Endometrium (tissue), 2 donors: Measurements from ENCODE around the gene ASXL1.
"Not testable (repeated sequence)": the region's sequence is repeated elsewhere in the genome, so short reads cannot be mapped to it uniquely, and the experiment has no call there.

ENCODE experiments used
- FAIRE-seq: peaks from 2 replicates; lab custom pipeline; 2012; peaks lifted over from hg19 to GRCh38; lab: Jason Lieb, UNC
- donor health status: control.
- donor health status: control.

Gene ASXL1

GRCh38 chr20:32363492-32363891 is 5.4 kb downstream of the ASXL1 start:
- no peak for FAIRE-seq

DNA sequence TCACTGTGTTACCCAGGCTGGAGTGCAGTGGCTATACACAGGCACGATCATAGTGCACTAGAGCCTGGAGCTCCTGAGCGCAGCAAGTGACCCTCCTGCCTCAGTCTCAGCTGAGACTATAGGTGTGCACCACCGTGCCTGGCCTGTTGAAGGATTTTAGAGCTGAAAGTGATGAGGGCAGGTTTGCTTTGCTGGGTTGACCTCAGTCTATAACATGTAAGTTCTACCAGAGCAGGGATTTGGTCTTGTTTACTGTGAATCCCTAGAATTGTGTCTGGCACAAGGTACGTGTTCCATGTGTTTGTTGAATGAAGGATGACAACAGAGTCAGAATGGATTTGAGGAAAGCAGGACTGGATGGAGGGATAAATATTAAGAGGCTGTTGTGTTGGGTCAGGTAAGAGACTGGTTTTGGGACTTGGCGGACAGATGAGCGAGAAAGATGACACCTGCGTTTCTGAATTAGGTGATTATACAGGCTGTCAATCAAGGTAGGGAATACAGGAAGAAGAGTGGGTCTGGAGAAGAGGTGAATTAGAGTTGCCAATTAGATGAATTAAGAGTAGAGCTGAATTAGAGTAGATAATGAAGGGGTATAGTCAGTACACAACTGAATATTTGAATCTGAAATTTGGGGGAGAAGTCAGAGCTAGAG is 6.5 kb downstream of the ASXL1 start:
- no peak for FAIRE-seq

DNA sequence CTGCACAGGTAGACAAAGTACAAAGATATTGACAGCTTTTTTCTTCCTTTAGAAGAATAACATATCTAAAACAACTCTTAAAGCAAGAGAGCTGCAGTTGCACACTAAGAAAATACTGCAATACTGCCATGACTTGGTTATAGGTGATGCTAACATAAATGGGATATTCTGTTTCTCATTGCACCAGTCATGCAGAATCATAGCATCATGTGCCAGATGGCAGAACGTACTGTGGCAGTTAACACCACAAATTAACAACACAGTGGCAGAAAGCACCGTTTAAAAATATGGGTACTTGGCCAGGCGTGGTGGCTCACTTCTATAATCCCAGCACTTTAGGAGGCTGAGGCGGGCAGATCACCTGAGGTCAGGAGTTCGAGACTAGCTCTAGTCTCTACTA is 7.4 kb downstream of the ASXL1 start:
- FAIRE-seq: no peak

- FAIRE-seq: no peak
Measured at GRCh38 chr20:32366380-32366779, 8.2 kb downstream of the ASXL1 start.

- no peak for FAIRE-seq
Measured at GRCh38 chr20:32368323-32368722, 10.2 kb downstream of the ASXL1 start.

GRCh38 chr20:32368925-32369324 is 10.8 kb downstream of the ASXL1 start:
- FAIRE-seq: no peak

DNA sequence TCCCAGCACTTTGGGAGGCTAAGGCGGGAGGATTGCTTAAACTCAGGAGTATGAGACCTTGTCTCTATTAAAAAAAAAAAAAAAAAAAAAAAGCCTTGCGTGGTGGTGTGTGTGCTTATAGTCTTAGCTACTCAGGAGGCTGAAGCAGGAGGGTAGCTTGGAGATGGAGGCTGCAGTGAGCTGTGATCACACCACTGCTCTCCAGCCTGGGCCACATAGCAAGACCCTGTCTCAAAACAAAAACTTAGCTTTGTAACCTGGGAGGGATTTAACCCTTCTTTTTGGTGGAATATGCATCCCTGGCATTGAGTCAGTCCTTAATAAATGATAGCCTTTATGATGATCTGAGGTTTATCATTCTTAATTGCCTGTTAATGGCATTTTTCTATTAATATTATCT is 12.8 kb downstream of the ASXL1 start:
- FAIRE-seq: no peak

- FAIRE-seq: no peak
Measured at GRCh38 chr20:32378461-32378860, 20.3 kb downstream of the ASXL1 start.

- FAIRE-seq: not testable (repeated sequence)
Measured at GRCh38 chr20:32380037-32380436, 21.9 kb downstream of the ASXL1 start.

DNA sequence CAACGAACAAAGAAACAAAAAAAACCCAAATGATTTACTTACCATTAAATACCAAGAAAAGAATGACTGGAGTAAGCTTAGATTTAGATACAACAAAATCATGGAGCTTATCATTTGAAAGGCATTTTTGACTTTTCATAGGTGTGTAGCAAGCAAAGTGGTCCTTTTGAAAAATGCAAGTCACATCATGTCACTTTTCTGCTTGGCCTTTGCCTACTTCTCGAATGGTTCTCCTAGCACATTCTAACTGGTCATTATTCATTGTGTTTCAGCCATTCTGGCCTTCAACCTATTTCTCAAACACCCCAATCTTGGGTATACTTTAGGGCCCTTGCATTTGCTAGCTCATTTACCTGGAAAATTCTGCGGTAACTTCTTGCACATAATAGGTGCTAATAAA is 22.6 kb downstream of the ASXL1 start:
- no peak for FAIRE-seq

GRCh38 chr20:32382102-32382950 is 24.2 kb downstream of the ASXL1 start:
- FAIRE-seq: no peak

GRCh38 chr20:32383441-32383840 is 25.3 kb downstream of the ASXL1 start:
- not testable (repeated sequence) for FAIRE-seq

GRCh38 chr20:32385541-32385940 is 27.4 kb downstream of the ASXL1 start:
- no peak for FAIRE-seq

DNA sequence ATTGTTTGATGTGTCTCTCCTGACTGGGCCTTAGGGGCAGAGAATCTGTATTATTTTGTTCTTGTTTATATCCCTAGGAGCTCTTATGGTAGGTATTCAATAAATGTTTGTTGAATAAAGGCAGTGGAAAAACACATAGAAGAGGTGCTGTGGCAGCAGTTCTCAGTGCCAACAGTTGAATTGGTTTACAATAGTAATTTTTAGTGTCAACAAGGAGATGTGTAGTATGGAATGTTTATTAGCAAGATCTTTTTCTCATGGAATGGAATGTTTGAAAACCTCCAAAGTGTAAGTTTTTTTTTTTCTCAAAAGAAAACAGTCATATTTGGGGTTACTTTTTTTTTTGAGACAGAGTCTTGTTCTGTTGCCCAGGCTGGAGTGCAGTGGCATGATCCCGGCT is 28.0 kb downstream of the ASXL1 start:
- FAIRE-seq: no peak

GRCh38 chr20:32387252-32387651 is 29.1 kb downstream of the ASXL1 start:
- FAIRE-seq: no peak

DNA sequence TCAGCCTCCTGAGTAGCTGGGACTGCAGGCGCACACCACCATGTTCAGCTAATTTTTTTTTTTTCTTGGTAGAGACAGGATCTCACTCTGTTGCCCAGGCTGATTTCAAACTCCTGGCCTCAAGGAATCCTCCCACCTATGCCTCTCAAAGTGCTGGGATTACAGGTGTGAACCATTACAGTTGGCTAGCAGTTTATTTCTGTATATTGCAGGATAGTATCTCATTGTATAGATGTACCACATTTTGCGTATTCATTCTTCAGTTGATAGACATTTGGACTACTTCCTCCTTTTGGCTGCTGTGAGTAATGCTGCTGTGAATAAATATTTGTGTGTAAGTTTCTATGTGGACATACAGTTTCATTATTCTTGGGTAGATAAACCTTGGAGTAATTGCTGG is 32.9 kb downstream of the ASXL1 start:
- FAIRE-seq: no peak

DNA sequence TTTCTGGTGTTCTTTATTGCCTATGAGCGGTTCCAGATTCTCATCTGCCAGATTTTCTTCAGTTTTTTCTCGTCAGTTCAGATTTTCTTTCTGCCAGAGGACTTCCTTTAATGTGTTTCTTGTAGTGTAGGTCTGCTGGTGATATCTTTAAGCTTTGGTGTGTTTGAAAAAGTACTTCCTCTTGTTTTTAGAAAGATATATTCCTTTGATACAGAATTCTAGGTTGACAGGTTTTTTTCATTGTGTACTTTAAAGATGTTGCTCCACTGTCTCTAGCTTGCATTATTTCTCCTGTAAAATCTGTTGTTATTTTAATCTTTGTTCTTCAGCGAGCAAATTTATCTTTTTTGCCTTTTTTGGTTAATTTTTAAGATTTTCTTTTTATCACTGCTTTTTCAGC is 36.9 kb downstream of the ASXL1 start:
- FAIRE-seq: no peak

GRCh38 chr20:32396646-32397160 is 38.6 kb downstream of the ASXL1 start:
- no peak for FAIRE-seq

DNA sequence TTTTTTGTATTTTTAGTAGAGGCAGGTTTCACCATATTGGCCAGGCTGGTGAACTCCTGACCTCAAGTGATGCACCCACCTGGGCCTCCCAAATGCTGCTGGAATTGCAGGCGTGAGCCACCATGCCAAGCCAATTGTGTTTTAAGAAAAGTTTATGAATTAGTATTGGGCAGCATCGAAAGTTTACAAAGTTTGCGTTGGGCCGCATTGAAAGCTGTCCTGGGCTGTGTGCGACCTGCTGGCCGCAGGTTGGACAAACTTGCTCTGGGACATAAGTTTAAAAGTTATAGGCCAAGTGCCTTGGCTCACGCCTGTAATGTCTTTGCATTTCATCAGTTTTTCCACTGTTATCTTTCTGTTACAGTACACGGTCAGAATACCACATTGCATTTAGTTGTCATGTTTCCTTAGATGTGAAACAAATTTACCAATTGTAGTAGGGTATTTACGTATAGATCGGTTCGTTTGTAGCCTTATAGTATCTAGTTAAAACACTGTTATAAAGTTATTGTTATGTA is 39.5 kb downstream of the ASXL1 start:
- no peak for FAIRE-seq

GRCh38 chr20:32400476-32400875 is 42.3 kb downstream of the ASXL1 start:
- no peak for FAIRE-seq

GRCh38 chr20:32404017-32404416 is 45.9 kb downstream of the ASXL1 start:
- FAIRE-seq: no peak

DNA sequence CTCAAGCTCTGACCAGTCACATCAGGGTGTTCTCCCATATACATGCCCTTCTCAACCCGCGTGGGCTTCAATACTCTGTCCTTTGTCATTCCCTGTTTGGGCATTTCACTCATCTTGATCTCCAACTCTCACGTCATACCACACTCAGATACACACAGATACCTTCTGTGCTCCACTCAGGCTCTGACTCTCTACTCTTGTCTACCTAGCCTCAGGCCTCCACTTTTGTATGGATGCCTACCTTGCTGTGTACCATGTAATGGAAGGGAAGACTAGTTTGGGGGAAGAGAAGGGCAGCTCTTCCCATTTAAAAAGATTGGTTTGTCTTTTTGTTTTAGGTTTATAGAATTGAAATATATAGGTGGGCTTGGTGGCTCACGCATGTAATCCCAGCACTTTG is 48.6 kb downstream of the ASXL1 start:
- FAIRE-seq: no peak

DNA sequence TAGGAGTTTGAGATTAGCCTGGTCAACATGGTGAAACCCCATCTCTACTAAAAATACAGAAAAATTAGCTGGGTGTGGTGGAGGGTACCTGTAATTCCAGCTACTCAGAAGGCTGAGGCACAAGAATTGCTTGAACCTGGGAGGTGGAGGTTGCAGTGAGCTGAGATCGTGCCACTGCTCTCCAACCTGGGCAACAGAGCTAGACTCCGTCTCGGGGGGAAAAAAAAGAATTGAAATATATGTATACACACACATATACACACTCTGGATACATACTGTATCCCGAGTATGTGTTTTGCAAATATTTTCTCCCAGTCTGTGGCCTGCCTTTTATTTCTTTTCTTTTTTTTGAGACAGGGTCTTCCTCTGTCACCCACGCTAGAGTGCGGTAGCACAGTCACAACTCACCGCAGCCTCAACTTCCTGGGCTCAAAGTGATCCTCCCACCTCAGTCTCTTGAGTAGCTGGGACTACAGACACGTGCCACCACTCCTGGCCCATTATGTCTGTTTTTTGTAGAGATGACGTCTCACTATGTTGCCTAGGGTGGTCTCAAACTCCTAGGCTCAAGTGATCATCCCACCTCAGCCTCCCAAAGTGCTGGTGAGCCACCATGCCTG is 49.1 kb downstream of the ASXL1 start:
- FAIRE-seq: not testable (repeated sequence)
